Stimulated activated CD4-positive, alpha-beta T cell treated with anti-CD3 and anti-CD28 coated beads, Interleukin-4, amount 100 ng/mL, for 4 hours (primary cell): ENCODE measurements around the gene PPL.

Source experiments
- DNase-seq, 2 experiments: peaks; one replicate each; pipeline ENCODE4 v3.0.0-alpha.2; 2020

Gene PPL

DNA sequence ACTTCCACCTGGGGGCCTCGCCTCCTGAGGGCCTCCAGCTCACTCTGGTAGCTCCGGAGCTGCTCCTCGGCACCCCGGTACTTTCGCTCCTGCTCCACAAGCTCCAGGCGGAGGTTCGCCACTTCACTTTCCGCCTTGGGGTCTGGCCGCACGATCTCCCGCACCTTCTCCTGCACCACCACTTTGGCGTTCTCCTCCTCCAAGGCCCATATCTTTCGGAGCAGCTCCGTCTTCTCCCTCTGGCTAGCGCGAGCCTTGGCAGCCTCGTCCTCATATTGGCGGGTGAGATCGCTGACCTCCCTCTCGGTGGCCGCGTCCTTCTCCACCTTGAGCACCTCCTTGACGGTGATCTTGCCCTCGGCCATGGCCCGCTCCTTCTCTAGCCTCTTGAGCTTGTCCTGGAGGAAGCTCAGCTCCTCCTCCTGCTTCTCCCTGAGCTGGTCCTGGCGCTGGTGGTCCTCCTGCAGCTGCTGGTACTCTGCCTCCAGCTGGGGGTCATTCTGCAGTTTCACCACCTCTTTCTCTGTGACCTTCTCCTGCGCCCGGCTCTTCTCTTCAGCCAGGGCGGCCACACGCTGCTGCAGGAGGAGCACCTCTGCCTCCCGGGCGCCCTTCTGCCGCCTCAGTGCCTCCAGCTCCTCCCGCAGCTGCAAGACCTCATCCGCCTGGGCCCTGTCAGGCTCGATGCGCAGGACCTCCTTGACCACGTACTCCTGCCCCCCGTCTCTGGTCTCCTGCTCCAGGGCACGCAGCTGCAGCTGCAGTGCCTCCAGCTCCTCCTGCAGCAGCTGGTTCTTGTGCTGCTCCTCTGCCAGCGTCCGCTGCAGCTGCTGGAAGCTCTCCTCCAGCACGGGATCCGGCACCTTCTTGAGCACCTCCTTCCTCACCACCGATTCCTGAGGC is 51.7 kb downstream of the PPL start:
- DNase-seq = no peak

GRCh38 chr16:4884209-4884608 is 52.7 kb downstream of the PPL start:
- no peak for DNase-seq

DNA sequence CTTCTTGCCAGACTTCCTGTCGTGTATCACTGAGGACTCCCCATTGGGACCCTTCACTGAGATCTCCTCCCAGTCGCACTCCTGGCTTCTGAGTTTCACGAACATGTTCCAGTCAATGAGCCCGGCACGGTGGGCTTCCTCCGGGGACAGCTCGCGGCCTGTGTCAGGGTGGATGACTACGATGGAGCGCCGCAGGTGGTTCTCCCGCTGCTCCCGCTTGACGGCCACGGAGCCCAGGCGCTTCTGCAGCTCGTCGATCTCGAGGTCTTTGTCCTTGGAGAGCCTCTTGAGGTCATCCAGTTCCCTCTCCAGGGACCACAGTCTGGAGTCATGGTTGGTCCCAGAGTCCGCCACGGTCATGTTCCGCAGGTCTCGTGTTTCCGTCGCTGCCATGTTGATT is 53.4 kb downstream of the PPL start:
- no peak for DNase-seq

DNA sequence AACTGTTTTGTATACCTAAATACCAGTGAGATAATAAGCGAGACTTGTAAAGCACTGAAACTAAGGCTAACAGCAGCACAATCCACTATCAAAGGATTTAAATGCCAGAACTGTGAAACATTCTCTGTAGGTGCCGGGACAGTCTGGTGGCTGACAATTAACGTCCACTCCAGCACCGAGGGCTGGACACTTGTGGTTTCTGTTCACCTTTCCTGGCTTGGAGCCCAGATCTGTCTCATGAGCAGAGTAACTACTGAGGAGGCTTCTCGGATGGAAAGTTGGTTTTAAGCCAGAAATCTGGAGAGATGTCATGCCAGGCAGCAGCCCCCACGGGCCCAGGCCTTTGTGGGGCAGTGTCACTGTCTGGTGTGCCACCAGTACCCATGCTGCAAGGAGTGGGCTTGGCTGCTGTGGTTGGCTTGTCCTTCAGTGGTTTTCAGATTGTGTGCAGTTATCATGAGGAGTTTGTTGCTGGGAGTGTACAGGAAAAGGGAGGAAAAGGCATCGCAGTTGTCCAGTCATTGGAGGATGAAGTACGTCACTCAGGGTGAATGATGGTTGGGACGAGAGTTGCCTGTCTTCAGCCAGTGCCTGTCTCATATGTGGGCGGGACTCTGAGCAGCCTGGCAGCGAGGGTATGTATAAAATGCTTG is 54.2 kb downstream of the PPL start:
- DNase-seq = no peak

- no peak for DNase-seq
These were observed 54.8 kb downstream of the PPL start for GRCh38 chr16:4882000-4882632.

GRCh38 chr16:4880006-4880580 is 56.9 kb downstream of the PPL start:
- no peak for DNase-seq

DNA sequence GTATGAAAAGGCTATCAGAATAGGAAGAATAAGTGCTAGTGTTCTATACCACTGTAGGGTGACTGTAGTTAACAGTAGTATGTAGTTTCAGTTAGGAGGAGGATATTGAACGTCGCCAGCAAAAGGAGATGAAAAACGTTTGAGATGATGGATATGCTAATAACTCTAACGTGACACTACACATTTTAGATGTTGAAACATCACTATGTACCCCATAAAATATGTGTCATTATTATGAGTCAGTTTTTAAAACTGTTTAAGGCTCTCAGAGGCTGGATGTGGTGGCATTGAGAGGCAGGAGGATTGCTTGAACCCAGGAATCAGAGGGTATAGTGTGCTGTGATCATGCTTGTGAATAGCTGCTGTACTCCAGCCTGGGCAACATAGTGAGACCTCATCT is 57.9 kb downstream of the PPL start:
- no peak for DNase-seq

- DNase-seq = no peak
These were observed 59.6 kb downstream of the PPL start for GRCh38 chr16:4877380-4877685.

DNA sequence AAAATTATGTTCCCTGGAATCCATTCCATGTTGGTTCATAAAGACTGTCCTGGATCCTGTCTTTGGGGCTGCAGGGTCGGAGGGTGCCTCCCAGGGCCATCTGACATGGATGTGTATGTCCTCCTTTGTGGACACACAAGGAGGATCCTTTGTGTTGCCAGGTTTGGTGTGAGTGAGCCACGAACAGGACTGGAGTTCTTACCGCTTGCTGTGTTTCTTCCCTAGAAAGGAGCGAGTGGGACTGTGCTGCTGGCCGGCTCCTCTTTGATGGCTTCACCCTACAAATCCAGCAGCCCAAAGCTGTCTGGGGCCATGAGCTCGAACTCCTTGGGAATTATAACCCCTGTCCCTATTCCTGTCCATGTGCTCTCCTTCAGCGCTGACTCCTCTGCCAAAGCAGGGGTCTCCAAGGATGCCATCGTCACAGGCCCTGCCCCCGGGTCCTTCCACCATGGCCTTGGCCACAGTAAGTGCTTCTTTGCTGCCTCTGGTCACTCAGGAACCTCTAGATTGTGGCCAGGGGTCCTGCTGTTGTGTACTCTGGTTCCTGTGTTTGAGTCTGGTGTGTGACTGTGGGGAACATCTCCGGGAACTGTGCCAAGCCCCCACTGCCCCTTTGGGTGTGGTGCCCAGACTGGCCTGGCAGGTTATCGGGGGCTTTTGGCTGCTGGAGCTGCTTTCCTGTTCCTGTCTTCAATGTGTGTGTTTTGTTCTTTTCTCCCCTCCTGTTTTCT is 60.1 kb downstream of the PPL start:
- DNase-seq = no peak

DNA sequence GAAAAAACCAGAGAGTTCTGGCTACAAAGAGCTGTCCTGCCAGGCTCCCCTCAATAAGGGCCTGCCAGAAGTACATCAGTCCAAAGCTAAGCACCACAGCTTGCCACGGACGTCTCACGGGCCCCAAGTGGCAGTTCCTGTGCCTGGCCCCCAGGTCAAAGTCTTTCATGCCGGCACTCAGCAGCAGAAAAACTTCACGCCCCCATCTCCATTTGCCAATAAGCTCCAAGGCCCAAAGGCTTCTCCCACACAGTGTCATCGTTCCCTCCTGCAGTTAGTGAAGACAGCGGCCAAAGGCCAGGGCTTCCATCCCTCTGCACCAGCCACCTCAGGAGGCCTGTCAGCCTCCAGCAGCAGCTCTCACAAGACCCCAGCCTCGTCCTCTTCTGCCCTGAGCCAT is 62.3 kb downstream of the PPL start:
- no peak for DNase-seq

DNA sequence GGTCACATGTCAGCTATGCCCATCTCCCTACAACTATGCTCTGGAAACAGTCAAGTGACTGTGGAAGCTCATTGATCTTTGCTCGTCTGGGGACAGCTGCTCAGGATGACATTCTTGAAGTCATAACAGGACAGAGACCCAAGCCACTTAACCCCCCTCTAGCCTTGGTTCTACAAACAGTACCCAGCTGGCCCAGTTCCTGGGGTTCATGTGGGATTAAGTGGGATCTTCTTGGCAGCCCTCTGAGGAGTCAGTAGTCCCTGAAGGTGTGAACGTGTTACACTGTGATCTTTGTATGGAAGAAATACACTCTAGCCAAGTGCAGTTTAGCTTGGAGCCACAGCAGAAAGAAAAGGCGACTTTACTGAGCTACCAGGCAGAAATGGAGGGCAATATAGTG is 63.9 kb downstream of the PPL start:
- no peak for DNase-seq

DNA sequence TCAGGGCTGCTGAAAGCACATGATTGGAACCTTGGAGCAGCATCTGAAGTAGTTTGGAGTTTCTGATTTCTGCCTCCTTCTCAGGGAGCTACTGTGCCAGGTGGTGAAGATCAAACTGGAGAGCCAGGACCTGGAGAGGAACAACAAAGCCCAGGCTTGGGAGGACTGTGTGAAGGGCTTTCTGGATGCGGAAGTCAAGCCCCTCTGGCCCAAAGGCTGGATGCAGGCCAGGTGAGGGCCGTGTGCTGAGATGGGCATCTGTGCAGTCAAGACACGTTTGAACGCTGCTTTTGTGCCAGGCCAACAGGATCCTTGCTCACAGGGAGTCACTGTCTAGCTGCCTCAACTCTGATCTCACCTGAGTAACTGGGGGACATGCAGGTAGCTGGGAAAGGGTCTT is 65.9 kb downstream of the PPL start:
- DNase-seq = no peak

DNA sequence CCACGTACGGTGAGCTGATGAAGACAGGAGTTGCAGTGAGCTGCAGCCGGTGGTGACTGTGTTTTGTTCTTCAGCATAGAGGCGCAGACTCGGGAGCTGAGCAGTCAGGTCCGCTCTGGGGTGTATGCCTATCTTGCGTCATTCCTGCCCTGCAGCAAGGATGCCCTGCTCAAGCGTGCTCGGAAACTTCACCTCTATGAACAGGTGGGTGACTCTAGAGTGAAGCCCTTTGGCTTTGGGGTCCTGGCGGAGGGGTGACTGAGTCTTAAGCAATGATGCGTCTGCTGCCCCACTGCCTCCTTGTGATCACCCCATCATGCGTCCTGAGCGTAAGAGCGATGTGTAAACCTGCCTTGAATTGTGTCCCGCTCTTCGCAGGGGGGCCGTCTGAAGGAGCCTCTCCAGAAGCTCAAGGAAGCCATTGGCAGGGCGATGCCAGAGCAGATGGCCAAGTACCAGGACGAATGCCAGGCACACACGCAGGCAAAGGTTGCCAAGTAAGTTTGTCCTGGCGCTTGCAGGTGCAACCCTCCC is 66.7 kb downstream of the PPL start:
- no peak for DNase-seq

- DNase-seq = no peak
These were observed 67.7 kb downstream of the PPL start for GRCh38 chr16:4869147-4869805.

- DNase-seq = no peak
These were observed 68.4 kb downstream of the PPL start for GRCh38 chr16:4868535-4868934.

GRCh38 chr16:4868026-4868425 is 68.9 kb downstream of the PPL start:
- no peak for DNase-seq

- DNase-seq = no peak
These were observed 70.4 kb downstream of the PPL start for GRCh38 chr16:4866586-4866985.

DNA sequence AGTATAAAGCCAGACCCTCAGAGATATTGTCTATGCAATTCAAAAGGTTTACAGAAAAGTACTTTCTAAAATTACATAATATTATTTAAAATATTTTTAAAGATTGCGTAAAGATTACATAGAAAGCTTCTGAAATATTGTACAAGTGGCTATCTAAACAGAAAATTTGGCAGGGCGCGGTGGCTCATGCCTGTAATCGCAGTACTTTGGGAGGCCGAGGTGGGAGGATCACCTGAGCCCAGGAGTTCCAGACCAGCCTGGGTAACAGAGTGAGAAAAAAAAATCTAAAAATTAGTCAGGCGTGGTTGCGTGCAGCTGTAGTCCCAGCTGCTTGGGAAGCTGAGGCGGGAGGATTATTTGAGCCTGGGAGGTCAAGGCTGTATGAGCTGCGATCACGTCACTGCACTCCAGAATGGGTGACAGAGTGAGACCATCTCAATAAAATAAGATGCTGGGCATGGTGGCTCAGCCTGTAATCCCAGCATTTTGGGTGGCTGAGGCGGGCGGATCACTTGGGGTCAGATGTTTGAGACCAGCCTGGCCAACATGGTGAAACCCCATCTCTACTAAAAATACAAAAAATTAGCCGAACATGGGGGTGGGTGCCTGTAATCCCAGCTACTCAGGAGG is 71.6 kb downstream of the PPL start:
- DNase-seq = no peak

GRCh38 chr16:4864728-4865127 is 72.2 kb downstream of the PPL start:
- no peak for DNase-seq

GRCh38 chr16:4862639-4863038 is 74.3 kb downstream of the PPL start:
- no peak for DNase-seq

DNA sequence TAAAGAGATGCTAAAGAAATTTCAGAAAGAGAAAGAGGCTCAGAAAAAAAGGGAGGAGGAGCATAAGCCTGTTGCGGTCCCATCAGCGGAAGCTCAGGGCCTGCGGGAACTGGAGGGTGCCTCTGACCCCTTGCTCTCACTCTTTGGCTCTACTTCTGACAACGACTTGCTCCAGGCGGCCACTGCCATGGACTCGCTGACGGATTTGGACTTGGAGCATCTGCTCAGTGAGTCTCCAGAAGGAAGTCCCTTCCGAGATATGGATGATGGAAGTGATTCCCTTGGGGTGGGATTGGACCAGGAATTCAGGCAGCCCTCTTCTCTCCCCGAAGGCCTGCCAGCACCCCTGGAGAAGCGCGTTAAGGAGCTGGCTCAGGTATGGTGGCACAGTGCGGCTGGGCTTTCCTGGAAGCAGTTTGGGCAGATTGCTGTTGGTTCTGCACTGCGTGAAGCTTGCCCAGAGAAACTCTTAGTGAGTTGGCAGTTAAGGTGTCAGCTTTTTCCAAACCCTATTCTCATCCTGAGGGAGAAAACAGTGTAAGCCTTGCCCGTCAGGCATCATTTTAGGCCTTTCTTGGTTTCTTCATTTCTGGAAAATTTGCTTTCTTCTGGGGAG is 76.1 kb downstream of the PPL start:
- no peak for DNase-seq
